SU-DHL-6 (cell line): ENCODE results near the gene HSF2BP.

ENCODE experiments used
- CTCF ChIP-seq: fragments of 200-600 bp; sonication (generic); IDR thresholded peaks from one replicate; pipeline ENCODE4 v1.5.1; 2017; ENCODE audit warnings: antibody characterized with exemption, mild to moderate bottlenecking, low read length, moderate library complexity; ENCODE audit not compliant: insufficient read depth, poor library complexity, severe bottlenecking
- EZH2phosphoT487 ChIP-seq: fragments of 200-600 bp; sonication (generic), shearing (Covaris generic); conservative IDR thresholded peaks from 2 replicates; pipeline ENCODE4 v1.6.1; 2018; ENCODE audit warnings: mild to moderate bottlenecking, antibody characterized with exemption, low read length, moderate library complexity, mixed read lengths

DNA sequence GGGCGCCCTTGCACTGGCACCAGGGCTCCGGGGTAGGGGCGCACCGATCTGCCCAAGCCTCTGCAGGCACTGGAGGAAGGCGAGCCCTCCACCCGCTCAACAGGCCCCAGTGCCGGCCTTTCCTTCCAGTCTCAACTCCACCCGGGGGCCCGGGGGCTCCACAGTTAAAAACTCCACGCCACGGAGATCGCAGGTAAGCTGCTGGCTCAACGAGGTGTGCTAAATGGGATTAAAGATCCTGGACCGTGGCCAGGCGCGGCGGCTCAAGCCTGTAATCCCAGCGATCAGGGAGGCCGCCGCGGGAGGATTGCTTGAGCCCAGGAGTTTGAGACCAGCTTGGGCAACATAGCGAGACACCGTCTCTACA, 536 bp downstream of the HSF2BP start:
- TF ChIP-seq CTCF (no peak), EZH2phosphoT487 (no peak)
